Gastroesophageal sphincter (tissue), 3 donors: Measurements from ENCODE around the gene CHRNA3.

Experiments
- EP300 ChIP-seq: sonication (generic); formaldehyde crosslinking; IDR thresholded peaks from one replicate; pipeline ENCODE4 v1.6.1; 2017; ENCODE audit warnings: antibody characterized with exemption, mild to moderate bottlenecking
- POLR2A ChIP-seq, 2 donors: fragments of 450-650 bp; IDR thresholded peaks; one replicate each; pipeline ENCODE4 v1.6.1; 2017; ENCODE audit warnings: antibody characterized with exemption in 2 of 2, mild to moderate bottlenecking in 2 of 2, moderate library complexity in 1 of 2
- TF ChIP-seq, protein P1 (sequence below), 4 experiments: fragments of 200-600 bp in 2 of 4; fragments of 450-650 bp in 2 of 4; sonication (generic) in 1 of 4; IDR thresholded peaks; one replicate each; pipeline ENCODE4 v1.5.1; 2017 to 2019; ENCODE audit warnings: antibody characterized with exemption in 4 of 4, mild to moderate bottlenecking in 2 of 4, moderate library complexity in 2 of 4

DNA sequence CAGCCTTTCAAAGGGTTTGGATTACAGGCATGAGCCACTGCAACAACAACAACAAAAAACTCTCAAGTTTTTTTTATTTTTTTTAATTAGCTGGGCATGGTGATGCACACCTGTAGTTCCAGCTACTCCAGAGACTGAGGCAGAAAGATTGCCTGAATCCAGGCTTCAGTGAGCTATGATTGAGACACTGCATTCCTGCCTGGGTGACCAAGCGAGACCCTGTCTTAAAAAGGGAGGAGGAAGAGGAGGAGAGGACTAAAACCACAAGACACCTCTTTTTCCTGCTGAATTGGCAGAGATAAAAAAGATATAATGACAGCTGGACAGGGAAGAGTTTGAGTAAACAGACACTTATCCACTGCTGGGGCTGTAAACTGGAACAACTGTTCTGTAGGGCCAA lies 42.9 kb upstream of the CHRNA3 start:
- TF ChIP-seq, protein P1, sequence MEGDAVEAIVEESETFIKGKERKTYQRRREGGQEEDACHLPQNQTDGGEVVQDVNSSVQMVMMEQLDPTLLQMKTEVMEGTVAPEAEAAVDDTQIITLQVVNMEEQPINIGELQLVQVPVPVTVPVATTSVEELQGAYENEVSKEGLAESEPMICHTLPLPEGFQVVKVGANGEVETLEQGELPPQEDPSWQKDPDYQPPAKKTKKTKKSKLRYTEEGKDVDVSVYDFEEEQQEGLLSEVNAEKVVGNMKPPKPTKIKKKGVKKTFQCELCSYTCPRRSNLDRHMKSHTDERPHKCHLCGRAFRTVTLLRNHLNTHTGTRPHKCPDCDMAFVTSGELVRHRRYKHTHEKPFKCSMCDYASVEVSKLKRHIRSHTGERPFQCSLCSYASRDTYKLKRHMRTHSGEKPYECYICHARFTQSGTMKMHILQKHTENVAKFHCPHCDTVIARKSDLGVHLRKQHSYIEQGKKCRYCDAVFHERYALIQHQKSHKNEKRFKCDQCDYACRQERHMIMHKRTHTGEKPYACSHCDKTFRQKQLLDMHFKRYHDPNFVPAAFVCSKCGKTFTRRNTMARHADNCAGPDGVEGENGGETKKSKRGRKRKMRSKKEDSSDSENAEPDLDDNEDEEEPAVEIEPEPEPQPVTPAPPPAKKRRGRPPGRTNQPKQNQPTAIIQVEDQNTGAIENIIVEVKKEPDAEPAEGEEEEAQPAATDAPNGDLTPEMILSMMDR (IDR thresholded peaks at IDR 0.05), result no peak
- TF ChIP-seq EP300 (no peak), POLR2A (IDR thresholded peaks at IDR 0.05) (no peak)
